Stomach smooth muscle (tissue), 2 donors: ENCODE data around the gene PERM1.
"Not testable (repeated sequence)": the region's sequence is repeated elsewhere in the genome, so short reads cannot be mapped to it uniquely, and the experiment has no call there.

Source experiments
- H3K27ac ChIP-seq: one replicate; pipeline ENCODE4 v1.7.0; 2013; ENCODE audit warnings: mild to moderate bottlenecking, low read length, inconsistent platforms
- H3K27me3 ChIP-seq, 2 donors: one replicate each; pipeline ENCODE4 v1.7.0; 2013; ENCODE audit warnings: low read length in 2 of 2; ENCODE audit not compliant: insufficient read depth in 2 of 2, control insufficient read depth in 1 of 2
- H3K36me3 ChIP-seq, 2 donors: one replicate each; pipeline ENCODE4 v1.7.0; 2013; ENCODE audit warnings: low read length in 2 of 2; ENCODE audit not compliant: control insufficient read depth in 2 of 2, insufficient read depth in 2 of 2
- H3K4me1 ChIP-seq: one replicate; pipeline ENCODE4 v1.7.0; 2013; ENCODE audit warnings: low read length; ENCODE audit not compliant: control insufficient read depth, insufficient read depth
- H3K4me3 ChIP-seq, 2 donors: one replicate each; pipeline ENCODE4 v1.7.0; 2013; ENCODE audit warnings: low read length in 2 of 2
- H3K9ac ChIP-seq, 2 donors: one replicate each; pipeline ENCODE4 v1.7.0; 2013; ENCODE audit warnings: low read length in 2 of 2, mild to moderate bottlenecking in 1 of 2
- H3K9me3 ChIP-seq, 2 donors: one replicate each; pipeline ENCODE4 v1.7.0; 2013; ENCODE audit warnings: low read length in 2 of 2; ENCODE audit not compliant: control insufficient read depth in 2 of 2
- donor health status: healthy.
- donor health status: Pancreatic carcinoma.

The PERM1 gene

GRCh38 chr1:994546-994945 is 12.7 kb upstream of the PERM1 start:
- not testable (repeated sequence) for H3K9me3 ChIP-seq, H3K4me3 ChIP-seq, H3K27me3 ChIP-seq, H3K36me3 ChIP-seq, H3K27ac ChIP-seq, H3K9ac ChIP-seq
- H3K4me1 ChIP-seq, result peaks cover 18% of the 10 kb centered on the region

- no peaks in the 10 kb centered on the region for H3K36me3 ChIP-seq
- no peak overlapping the region for H3K27ac ChIP-seq
- peaks cover 13% of the 10 kb centered on the region for H3K4me1 ChIP-seq
- H3K27me3 ChIP-seq, result peaks cover 0 to 2% of the 10 kb centered on the region in 2 donors
- no peak overlapping the region for H3K4me3 ChIP-seq
- peaks cover 0 to 5% of the 10 kb centered on the region in 2 donors for H3K9me3 ChIP-seq
- H3K9ac ChIP-seq, result no peak overlapping the region
These were observed 11.6 kb upstream of the PERM1 start for GRCh38 chr1:993379-993995.

- no peak overlapping the region for H3K4me3 ChIP-seq
- no peaks in the 10 kb centered on the region for H3K27me3 ChIP-seq
These were observed 10.5 kb upstream of the PERM1 start for GRCh38 chr1:992362-992761.

GRCh38 chr1:991895-992294 is 10.0 kb upstream of the PERM1 start:
- Histone ChIP-seq H3K4me1 (no peaks in the 10 kb centered on the region), H3K36me3 (no peaks in the 10 kb centered on the region), H3K9me3 (peaks cover 0 to 5% of the 10 kb centered on the region in 2 donors), H3K9ac (no peak overlapping the region), H3K27ac (no peak overlapping the region), H3K4me3 (no peak overlapping the region), H3K27me3 (no peaks in the 10 kb centered on the region)

More at GRCh38 chr1:992362-992761, 10.5 kb upstream of the PERM1 start:
- H3K4me1 ChIP-seq, result peaks cover 3% of the 10 kb centered on the region
- no peaks in the 10 kb centered on the region for H3K36me3 ChIP-seq
- H3K9me3 ChIP-seq, result peaks cover 0 to 5% of the 10 kb centered on the region in 2 donors
- H3K9ac ChIP-seq, result no peak overlapping the region
- H3K27ac ChIP-seq, result no peak overlapping the region

- not testable (repeated sequence) for H3K4me1 ChIP-seq, H3K27ac ChIP-seq, H3K4me3 ChIP-seq, H3K27me3 ChIP-seq, H3K36me3 ChIP-seq, H3K9ac ChIP-seq, H3K9me3 ChIP-seq
These were observed 9.4 kb upstream of the PERM1 start for GRCh38 chr1:991275-991674.

- not testable (repeated sequence) for H3K27me3 ChIP-seq, H3K9me3 ChIP-seq, H3K4me1 ChIP-seq, H3K4me3 ChIP-seq, H3K27ac ChIP-seq, H3K36me3 ChIP-seq, H3K9ac ChIP-seq
These were observed 6.2 kb upstream of the PERM1 start for GRCh38 chr1:988061-988460.

- H3K36me3 ChIP-seq, result no peaks in the 10 kb centered on the region
- H3K27me3 ChIP-seq, result peaks cover 2 to 7% of the 10 kb centered on the region in 2 donors
- H3K9me3 ChIP-seq, result no peaks in the 10 kb centered on the region
- no peak overlapping the region for H3K27ac ChIP-seq
- H3K4me1 ChIP-seq, result no peaks in the 10 kb centered on the region
- H3K4me3 ChIP-seq, result no peak overlapping the region
- no peak overlapping the region for H3K9ac ChIP-seq
These were observed 3.2 kb upstream of the PERM1 start for GRCh38 chr1:985126-985525.

- Histone ChIP-seq H3K4me1 (no peaks in the 10 kb centered on the region), H3K36me3 (no peaks in the 10 kb centered on the region), H3K9me3 (no peaks in the 10 kb centered on the region), H3K4me3 (no peak overlapping the region), H3K27me3 (peaks cover 2 to 7% of the 10 kb centered on the region in 2 donors), H3K27ac (no peak overlapping the region), H3K9ac (no peak overlapping the region)
These were observed 2.6 kb upstream of the PERM1 start for GRCh38 chr1:984476-984814.

GRCh38 chr1:983798-984475 is 2.0 kb upstream of the PERM1 start:
- Histone ChIP-seq H3K27ac (no peak overlapping the region), H3K9ac (no peak overlapping the region), H3K27me3 (peaks cover 2 to 7% of the 10 kb centered on the region in 2 donors), H3K4me1 (no peaks in the 10 kb centered on the region), H3K4me3 (no peak overlapping the region), H3K9me3 (no peaks in the 10 kb centered on the region), H3K36me3 (no peaks in the 10 kb centered on the region)

- Histone ChIP-seq H3K9me3 (no peaks in the 10 kb centered on the region), H3K9ac (no peak overlapping the region), H3K4me1 (no peaks in the 10 kb centered on the region), H3K27ac (no peak overlapping the region), H3K36me3 (no peaks in the 10 kb centered on the region), H3K27me3 (peaks cover 2 to 11% of the 10 kb centered on the region in 2 donors), H3K4me3 (no peak overlapping the region)
These were observed 1.0 kb upstream of the PERM1 start for GRCh38 chr1:982765-983436.

GRCh38 chr1:981491-981954 is 370 bp downstream of the PERM1 start:
- H3K4me3 ChIP-seq, result no peak overlapping the region
- peaks cover 2 to 11% of the 10 kb centered on the region in 2 donors for H3K27me3 ChIP-seq
- no peaks in the 10 kb centered on the region for H3K36me3 ChIP-seq
- no peak overlapping the region for H3K9ac ChIP-seq
- H3K4me1 ChIP-seq, result no peaks in the 10 kb centered on the region
- H3K9me3 ChIP-seq, result no peaks in the 10 kb centered on the region
- no peak overlapping the region for H3K27ac ChIP-seq
